DMS153 (cell line): Measurements from ENCODE around the gene TUBA1B.
A peak's percentile ranks its signal among the peaks of the same experiment; 100 is the strongest.
"Not testable (repeated sequence)": the region's sequence is repeated elsewhere in the genome, so short reads cannot be mapped to it uniquely, and the experiment has no call there.

Source experiments
- DNase-seq: peaks from one replicate; lab custom pipeline; 2025; lab: John Stamatoyannopoulos, UW

Gene TUBA1B

DNA sequence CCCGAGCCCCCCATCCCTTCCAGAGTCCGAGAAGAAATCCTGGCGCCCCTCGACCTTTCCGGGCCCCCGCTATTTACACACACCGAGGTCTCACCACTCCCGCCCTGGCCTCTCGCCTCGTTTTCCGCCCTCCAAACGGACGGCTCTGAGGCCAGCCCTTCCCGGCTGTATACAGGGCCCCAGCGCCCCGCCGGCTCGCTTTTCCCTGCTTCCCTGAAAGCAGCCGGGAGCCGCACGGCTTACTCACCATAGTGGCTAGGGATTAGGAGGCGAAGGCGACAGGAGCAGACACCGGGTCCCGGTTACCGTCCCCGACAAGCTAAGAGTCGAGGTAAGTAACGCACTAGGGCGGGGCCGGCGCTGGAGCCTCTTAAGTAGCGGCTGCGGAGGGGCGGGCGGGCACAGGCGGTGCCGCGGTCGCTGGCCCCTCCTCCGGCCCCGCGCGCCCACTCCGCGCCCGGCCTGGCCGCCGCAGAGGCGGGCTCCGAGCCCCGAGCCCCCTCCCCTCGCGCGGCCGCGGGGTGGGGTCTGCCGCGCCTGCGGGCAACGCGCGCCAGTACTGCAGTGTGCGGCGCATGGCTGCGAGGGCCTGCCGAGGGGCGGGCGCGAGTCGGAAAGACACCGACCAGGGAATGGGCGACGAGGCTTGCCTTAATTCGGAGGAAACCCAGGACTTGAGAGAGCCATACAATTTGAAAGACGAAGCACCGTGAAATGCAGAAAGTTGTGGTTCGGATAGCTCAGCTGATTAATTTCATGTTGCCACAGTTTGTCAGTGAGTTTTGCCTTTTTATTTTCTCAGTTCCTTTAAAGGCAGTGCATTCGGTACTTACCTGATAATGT, at the start of gene TUBA1B:
TUBA1B (minus strand) TSS at position 345 of the 843 bp plus-strand sequence; CDS start at position 250, 95 bp downstream.
- peak; percentile 76 for DNase-seq

DNA sequence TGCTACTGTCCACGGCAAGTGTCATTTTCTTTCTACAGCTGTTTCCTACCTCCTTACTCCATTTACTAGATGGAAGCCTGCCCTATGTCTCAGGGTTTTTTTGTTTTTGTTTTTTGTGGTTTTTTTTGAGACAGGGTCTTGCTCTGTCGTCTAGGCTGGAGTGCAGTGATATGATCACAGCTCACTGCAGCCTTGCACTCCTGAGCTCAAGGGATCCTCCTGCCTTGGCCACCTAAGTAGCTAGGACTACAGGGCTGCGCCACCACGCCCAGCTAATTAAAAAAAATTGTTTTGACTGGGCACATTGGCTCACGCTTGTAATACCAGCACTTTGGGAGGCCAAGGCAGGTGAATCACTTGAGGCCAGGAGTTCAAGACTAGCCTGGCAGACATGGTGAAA, 43.0 kb upstream of the TUBA1B start:
- no peak for DNase-seq

DNA sequence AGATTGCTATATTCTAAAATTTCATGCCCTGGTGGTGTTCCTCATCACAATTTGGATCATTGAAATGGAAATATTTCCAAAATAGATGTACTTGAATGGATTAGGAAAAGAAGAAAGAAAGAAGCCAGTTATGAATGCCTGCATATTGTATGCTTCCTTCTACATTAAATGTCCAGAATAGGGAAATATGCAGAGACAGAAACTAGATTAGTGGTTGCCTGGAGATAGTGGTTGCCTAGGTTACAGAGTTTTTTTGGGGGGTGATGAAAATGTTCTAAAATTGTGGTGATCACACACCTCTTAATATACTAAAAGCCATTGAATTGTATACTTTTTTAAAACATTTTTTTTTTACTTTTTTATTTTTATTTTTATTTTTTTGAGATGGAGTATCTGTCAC, 39.7 kb upstream of the TUBA1B start:
- DNase-seq = no peak

DNA sequence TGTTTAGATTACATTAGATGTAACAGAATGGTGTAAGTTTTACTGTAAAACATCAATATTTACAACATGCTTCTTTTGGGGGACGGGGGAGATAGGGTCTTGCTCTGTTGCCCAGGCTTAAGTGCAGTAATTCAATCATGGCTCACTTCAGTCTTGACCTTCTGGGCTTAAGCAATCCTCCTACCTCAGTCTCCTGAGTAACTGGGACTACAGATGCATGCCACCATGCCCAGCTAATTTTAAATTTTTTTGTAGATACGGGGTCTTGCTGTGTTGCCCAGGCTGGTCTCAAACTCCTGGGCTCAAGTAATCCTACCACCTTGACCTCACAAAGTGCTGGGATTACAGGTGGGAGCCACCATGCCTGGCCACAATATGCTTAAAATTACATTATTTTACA, 33.9 kb upstream of the TUBA1B start:
- DNase-seq = no peak

DNA sequence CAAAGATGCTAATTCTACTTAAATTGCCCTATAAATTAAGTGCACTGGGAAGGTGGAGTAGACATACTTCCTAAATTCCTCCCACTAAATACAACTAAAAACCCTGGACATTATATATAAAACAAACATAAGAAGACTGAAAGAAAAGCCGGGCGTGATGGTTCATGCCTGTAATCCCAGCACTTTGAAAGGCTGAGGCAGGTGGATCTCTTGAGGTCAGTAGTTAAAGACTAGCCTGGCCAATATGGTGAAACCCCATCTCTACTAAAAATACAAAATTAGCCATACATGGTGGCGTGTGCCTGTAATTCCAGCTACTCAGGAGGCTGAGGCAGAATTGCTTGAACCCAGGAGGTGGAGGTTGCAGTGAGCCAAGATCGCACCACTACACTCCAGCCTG, 30.7 kb upstream of the TUBA1B start:
- not testable (repeated sequence) for DNase-seq

DNA sequence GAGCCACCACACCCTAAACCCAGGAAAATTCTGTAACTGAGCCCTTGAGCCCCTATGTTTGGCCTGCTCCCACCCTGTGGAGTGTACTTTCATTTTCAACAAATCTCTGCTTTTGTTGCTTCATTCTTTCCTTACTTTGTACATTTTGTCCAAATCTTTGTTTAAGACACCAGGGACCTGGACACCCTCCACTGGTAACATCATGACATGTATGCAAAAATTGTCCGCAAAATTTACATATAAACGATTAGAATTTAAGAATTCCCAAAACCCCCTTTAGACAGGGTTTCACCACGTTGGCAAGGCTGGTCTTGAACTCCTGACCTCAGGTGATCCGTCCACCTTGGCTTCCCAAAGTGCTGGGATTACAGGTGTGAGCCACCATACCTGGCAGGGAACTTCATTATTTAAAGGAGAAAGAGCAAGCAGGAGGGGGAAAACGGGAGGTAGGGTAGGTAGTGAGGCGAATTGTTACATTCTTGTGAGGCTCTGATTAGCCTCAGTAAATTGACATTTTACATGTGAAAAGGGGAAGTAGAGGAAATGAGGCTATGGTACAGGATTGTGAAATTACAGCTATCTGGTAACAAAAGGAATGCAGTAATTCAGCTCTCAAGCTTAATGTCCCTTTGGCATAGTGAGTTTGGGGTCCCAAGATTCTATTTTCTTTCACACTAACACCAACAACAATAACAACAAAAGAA, 30.0 kb upstream of the TUBA1B start:
- no peak for DNase-seq

DNA sequence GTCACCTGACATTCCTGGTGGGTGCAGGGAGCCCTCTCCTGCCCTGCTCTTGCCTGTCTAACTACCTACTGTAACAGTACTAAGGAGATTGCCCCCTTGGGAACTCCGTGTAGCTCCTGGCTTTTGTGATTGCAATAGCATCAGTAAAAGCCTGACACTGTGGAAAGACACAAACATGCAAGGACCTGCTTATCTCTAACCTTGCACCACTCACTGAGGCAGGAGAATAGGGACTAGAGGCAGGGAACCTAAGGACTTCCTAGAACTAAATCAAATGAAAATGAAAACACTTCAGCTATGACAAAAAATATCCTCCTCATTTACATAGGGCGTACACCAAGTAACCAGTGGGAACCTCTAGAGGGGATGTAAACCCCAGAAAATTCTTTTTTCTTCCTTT, 29.2 kb upstream of the TUBA1B start:
- DNase-seq = no peak

DNA sequence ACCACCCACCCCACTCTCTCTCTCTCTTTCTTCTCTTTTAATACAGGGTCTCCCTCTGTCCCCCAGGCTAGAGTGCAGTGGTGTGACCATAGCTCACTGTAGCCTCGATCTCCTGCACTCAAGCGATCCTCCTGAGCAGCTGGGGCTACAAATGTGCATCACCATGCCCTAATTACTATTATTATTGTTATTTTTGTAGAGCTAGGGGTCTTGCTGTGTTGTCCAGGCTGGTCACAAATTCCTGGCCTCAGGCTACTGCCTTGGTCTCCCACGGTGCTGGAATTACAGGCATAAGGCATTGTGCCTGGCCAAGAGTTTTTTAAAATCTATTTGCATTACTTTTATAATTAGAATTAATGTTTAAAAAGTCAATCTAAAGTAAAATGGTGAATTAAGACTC, 23.0 kb upstream of the TUBA1B start:
- no peak for DNase-seq

DNA sequence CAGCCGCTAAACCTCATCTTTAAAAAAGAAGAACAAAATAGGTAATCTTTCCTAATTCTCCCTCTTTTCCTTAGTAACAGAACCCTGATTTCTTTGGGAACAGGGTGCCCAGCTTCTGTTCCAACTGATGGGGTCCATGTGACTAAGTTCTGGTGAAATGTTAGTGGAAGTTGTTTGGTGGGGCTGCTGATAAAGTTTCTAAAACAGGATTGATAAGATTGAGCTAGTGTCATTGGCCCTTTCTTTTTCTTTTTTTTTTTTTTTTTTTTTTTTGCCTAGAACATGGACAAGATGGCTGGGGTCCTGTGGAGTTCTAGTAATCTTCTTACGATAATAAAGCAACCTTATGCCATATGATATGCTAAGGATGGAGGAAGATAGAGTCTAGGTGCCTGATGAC, 16.2 kb upstream of the TUBA1B start:
- no peak for DNase-seq

DNA sequence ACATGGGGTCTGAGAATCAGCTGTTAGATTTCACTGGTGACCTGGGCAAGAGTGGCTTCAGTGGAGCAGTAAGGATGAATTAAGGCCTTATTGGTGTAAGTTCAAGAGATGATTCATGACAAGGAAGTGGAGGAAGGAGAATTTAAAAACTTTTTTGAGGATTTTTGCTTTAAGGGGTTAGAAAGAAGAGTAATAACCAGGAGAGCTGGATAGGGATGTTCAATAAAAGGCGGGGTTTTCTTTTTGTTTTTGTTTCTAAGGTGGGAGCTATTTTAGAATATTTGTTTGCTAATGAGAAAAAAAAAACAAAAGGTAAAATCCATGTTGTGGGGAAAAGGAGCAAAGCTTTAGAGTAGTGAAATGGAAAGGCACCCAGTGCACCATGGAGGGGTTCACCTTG, 15.2 kb upstream of the TUBA1B start:
- no peak for DNase-seq

DNA sequence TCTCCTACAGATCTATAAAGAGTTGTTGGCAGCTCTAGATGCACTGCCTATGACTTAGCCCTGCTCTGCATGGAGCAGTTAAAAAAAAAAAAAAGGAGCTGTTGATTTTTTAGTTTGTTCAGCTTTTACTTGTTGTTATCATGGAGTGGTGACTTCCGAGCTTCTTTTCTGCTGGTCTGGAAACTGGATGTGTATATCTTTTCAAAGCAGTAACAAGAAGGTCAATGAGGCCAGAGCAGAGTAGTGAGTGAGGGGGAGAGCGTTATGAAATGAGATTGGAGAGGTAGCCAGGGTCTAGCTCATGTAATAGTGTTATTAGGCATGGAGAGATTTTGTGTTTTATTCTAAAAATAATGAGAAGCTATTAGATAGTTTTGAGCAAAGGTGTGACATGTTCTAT, 13.2 kb upstream of the TUBA1B start:
- no peak for DNase-seq

DNA sequence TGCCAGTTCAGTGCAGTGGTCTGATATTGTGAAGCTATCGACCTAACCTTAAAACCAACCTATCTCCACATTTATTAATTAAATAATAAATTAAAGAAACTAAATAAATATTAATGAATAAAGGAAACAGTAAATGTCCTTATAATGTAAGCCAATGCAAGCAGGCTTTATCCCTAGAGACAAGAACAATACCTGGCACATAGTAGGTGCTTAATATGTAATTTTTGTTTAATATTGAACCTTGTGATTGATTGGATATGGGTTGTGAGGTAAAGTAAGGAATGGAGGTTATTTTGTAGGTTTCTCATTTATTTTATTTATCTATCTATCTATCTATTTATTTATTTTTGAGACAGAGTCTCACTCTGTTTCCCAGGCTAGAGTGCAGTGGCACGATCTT, 7.8 kb upstream of the TUBA1B start:
- DNase-seq = no peak

DNA sequence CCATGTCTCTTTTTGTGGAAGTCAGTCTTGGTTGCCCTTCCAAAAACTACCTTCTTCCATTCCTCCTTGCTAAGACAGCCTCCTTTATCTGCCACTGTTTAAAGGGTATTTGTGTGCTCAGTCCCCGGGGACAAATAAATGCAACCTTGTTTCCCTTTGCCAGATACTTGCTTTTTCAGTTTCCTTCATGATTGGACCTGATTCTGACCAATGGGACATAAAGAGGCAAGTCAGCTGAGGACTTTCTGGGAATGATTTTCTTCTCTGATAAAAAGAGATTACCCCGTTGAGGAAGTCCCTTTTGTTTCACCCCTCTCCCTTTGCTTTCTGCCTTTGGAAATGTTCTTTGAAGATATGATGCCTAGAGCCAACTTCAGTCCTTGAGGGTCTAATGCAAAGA, 7.4 kb upstream of the TUBA1B start:
- peak; percentile 13 for DNase-seq

DNA sequence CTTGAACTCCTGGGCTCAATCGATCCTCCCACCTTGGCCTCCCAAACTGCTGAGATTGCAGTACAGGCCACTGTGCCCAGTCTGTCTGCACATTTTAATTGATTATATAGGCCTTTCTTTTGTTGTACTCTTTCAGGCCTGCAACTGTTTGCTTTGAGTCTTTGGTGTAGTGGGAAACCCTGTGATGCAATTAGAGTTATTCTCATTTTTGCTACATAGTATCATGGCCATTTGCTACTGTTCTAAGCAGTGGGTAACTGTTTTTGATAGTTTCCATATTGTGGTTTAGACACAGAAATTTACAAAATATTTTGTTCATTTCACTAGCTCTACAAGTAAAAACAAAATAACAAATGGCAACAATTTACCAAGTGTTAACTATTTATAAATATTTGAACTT, 6.3 kb upstream of the TUBA1B start:
- DNase-seq = no peak

DNA sequence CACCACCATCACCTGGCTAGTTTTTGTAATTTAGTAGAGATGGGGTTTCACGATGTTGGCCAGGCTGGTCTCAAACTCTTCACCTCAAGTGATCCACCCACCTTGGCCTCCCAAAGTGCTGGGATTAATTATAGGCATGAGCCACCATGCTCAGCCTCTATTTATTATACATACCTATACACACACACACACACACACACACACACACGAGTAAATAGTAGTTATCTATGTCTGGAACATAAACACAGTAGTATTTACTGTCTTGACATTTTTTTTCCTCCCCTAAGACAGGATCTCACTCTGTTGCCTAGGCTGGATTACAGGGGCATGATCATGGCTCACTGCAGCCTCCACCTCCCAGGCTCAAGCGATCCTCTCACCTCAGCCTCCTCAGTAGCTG, 5.8 kb upstream of the TUBA1B start:
- DNase-seq = not testable (repeated sequence)

DNA sequence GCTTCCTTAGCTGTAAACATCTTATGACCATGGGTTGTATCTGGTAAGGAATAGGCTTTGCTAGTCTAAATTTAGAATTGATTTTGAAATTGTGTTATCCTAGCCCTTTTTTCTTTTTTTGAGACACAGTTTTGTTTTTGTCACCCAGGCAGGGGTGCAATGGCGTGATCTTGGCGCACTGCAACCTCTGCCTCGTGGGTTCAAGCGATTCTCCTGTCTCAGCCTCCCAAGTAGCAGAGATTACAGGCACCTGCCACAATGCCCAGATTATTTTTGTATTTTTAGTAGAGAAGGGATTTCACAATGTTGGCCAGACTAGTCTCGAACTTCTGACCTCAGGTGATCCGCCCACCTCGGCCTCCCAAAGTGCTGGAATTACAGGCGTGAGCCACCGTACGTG, 2.4 kb upstream of the TUBA1B start:
- DNase-seq = no peak

DNA sequence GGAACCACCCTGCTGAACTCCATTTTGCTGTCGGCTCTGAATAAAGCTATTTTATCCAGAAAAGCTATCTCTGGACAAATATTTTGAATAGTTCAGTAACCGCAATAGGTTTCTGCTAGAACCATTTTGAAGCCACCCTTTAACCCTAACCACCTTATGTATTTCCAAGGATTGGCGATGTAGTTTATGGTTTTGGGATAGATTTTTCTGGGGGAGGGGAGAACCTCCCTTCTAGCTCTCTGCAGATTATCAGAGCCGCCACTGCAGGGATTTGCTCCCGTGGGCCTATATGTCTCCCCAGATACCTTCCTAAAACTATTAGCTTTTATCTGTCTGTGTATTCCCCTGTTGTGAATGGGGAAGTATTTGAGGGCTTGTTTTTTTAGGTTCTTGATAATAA, 1.8 kb upstream of the TUBA1B start:
- no peak for DNase-seq

DNA sequence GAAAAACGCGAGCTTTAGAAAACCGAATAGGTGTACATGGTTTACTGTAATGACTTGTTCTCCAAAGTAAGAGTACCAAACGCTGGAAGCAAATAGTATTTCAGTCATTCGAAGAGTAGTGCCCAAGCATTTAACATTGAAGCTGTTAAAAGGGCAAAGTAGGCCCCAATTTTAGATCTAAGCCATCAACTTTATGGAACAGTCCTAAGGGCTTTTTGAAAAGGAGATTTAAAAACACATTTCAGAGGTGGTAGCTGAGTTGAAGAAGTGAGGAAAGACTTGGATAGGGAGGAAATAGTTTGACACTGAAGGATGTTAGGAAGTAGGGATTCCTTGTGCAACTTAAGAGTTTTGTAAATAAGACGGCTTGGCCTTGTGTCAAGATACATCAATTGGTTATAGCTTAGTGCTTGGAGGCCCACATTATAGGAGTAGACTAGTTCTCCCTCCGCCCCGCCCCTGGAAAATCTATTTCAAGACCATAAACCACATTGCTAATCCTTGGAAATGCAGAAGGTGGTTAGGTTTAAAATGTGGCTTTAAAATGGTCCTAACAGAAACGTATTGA, 783 bp upstream of the TUBA1B start:
- DNase-seq = no peak

DNA sequence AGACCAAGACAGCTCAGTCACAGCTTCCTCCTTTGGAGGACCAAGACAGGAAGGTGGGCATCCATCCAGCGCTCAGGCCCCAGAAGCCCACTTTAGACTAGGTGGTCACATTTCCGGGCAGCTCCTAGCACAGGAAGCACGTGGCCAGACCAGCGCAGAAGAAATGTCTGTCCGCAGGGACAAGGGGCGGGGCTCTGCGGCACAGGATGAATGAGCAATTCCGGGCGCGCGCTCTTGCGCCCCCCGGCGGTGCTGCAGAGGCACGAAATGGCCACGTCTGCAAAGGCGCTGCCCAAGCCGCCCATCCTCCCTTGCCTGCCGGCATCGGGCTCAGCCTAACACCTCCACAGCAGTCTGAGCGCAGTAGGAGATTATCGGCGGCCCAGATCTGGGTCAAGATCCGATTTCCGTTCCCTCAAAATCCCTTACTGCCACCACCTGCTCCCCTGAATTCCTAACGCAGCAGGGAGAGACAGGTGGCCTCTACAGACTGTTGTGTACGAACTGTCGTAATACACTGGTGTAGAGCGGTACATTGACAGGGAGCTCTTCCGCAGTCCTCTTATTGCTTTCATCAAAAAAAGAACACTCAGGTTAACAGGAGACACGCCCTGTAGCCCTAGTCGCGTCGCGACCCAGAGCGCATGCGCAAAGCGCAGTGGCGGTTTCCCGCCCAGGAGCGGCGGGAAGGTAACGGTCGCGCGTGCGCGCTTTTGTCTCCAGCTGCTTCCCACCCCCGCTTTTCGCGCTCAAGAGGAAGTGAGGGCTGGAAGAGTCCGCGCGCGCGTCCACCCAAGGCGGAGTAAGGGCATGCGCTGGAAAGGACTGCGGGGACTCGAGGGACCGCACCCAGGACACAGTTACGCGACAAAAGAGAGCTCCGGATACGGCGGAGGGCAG, 794 bp downstream of the TUBA1B start:
- DNase-seq = peak; percentile 86

DNA sequence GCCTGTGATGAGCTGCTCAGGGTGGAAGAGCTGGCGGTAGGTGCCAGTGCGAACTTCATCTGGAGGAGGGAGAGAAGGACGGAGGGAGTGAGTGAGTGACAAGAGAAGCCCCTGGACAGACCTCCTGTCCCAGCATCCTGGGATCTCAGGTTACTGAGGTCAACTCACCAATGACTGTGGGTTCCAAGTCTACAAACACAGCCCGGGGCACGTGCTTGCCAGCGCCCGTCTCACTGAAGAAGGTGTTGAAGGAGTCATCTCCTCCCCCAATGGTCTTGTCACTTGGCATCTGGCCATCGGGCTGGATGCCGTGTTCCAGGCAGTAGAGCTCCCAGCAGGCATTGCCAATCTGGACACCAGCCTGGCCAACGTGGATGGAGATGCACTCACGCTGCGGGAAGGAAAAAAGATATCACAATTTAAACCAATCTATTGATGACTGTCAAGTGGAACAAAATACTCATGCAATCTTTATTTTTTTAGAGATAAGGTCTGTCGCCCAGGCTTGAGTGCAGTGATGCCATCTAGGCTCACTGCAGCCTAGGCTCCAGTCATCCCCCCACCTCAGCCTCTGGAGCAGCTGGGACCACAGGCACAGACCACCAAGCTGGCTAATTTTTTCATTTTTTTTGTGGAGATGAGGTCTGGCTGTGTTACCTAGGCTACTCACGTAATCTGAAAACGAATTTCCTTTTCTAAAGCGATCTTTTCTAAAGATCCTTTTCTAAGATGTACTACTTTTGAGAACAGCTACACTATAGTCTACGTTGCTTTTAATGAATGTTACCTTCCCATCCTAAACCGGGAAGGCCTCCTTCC, 1.7 kb downstream of the TUBA1B start:
- no peak for DNase-seq

DNA sequence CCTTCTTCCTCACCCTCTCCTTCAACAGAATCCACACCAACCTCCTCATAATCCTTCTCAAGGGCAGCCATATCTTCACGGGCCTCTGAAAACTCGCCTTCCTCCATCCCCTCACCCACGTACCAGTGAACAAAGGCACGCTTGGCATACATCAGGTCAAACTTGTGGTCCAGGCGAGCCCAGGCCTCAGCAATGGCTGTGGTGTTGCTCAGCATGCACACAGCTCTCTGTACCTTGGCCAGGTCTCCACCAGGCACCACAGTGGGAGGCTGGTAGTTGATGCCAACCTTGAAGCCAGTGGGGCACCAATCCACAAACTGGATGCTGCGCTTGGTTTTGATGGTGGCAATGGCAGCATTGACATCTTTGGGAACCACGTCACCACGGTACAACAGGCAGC, 3.2 kb downstream of the TUBA1B start:
- not testable (repeated sequence) for DNase-seq
